HG03159 (cell line): ENCODE measurements around the gene GNGT2.

Experiments used
- ATAC-seq: cut with Tn5 transposase; IDR thresholded peaks from one replicate; pipeline ENCODE4 v1.9.1; 2021; ENCODE audit warnings: mild to moderate bottlenecking, moderate library complexity; ENCODE audit not compliant: unreplicated experiment

GNGT2 gene

GRCh38 chr17:49229805-49230600, 19.6 kb upstream of the GNGT2 start:
- ATAC-seq: peak; percentile 18

- no peak for ATAC-seq
These were observed 18.9 kb upstream of the GNGT2 start for GRCh38 chr17:49229076-49229804.

GRCh38 chr17:49227436-49228261, 17.3 kb upstream of the GNGT2 start:
- no peak for ATAC-seq

GRCh38 chr17:49226771-49227435, 16.5 kb upstream of the GNGT2 start:
- no peak for ATAC-seq

- no peak for ATAC-seq
These were observed 15.3 kb upstream of the GNGT2 start for GRCh38 chr17:49225554-49226236.

GRCh38 chr17:49224997-49225337, 14.6 kb upstream of the GNGT2 start:
- ATAC-seq: no peak

- no peak for ATAC-seq
These were observed 14.0 kb upstream of the GNGT2 start for GRCh38 chr17:49224198-49224996.

- ATAC-seq: no peak
These were observed 13.3 kb upstream of the GNGT2 start for GRCh38 chr17:49223517-49224197.

- ATAC-seq: no peak
These were observed 12.8 kb upstream of the GNGT2 start for GRCh38 chr17:49223168-49223516.

GRCh38 chr17:49219987-49220386, 9.6 kb upstream of the GNGT2 start:
- ATAC-seq: no peak

- no peak for ATAC-seq
These were observed 8.9 kb upstream of the GNGT2 start for GRCh38 chr17:49218941-49219913.

- no peak for ATAC-seq
These were observed 7.5 kb upstream of the GNGT2 start for GRCh38 chr17:49217651-49218413.

GRCh38 chr17:49216953-49217650, 6.7 kb upstream of the GNGT2 start:
- ATAC-seq: no peak

GRCh38 chr17:49216482-49216881, 6.1 kb upstream of the GNGT2 start:
- no peak for ATAC-seq

- ATAC-seq: no peak
These were observed 4.4 kb upstream of the GNGT2 start for GRCh38 chr17:49214676-49215360.

GRCh38 chr17:49213847-49214246, 3.5 kb upstream of the GNGT2 start:
- no peak for ATAC-seq
